Heart left ventricle (tissue), 16 donors: Measurements from ENCODE around the gene USP17L18. TPM values are rescaled to one million over a fixed set of nuclear protein-coding genes. Genes with fewer than 3 reads are reported as not detected.
"Not testable (repeated sequence)": the region's sequence is repeated elsewhere in the genome, so short reads cannot be mapped to it uniquely, and the experiment has no call there.

Experiments used
- ATAC-seq, 4 donors: fragments of 200-7000 bp; cut with Tn5 transposase; one replicate each; pipeline ENCODE4 v1.9.1; 2020 to 2022; ENCODE audit warnings: moderate library complexity in 4 of 4, mild to moderate bottlenecking in 3 of 4, moderate number of reproducible peaks in 1 of 4
- DNase-seq, 5 donors: peaks; one replicate each; pipeline ENCODE4 v3.0.0-alpha.2; 2020
- H3K27ac ChIP-seq, 12 donors: fragments of 200-600 bp; sonication (generic) in 4 of 12; one replicate each; pipeline versions ENCODE4 v1.5.0 to v1.8.0; 2016 to 2022; ENCODE audit warnings: mild to moderate bottlenecking in 2 of 12
- H3K27me3 ChIP-seq, 9 donors: fragments of 200-600 bp; sonication (generic) in 2 of 9; one replicate each; pipeline versions ENCODE4 v1.5.1 to v1.8.0; 2016 to 2022; ENCODE audit warnings: mild to moderate bottlenecking in 3 of 9
- H3K36me3 ChIP-seq, 9 donors: fragments of 200-600 bp; sonication (generic) in 2 of 9; one replicate each; pipeline versions ENCODE4 v1.5.0 to v1.8.0; 2018 to 2022; ENCODE audit warnings: mild to moderate bottlenecking in 2 of 9
- H3K4me1 ChIP-seq, 12 donors: fragments of 200-600 bp; sonication (generic) in 4 of 12; one replicate each; pipeline versions ENCODE4 v1.5.0 to v1.8.0; 2016 to 2022; ENCODE audit warnings: mild to moderate bottlenecking in 3 of 12
- H3K4me3 ChIP-seq, 12 donors: fragments of 200-600 bp; sonication (generic) in 4 of 12; one replicate each; pipeline versions ENCODE4 v1.5.0 to v1.8.0; 2017 to 2022; ENCODE audit warnings: mild to moderate bottlenecking in 9 of 12, moderate library complexity in 4 of 12
- H3K9me3 ChIP-seq, 12 donors: fragments of 200-600 bp; sonication (generic) in 4 of 12; one replicate each; pipeline versions ENCODE4 v1.5.0 to v1.8.0; 2016 to 2022; ENCODE audit warnings: mild to moderate bottlenecking in 1 of 12
- WGBS, 4 donors: extraction: QIAGEN DNeasy Blood & Tissue Kit in 2 of 4; methylation state at CpG; one replicate each; pipeline versions ENCODE4 v1.1.5 to v1.1.7; 2013 to 2018; 5-methylcytosine and 5-hydroxymethylcytosine counted together
- intact Hi-C, 10 donors: fragments of 100-400 bp; cut with DNase I; formaldehyde crosslinking; loops; one replicate each; pipeline versions ENCODE4 v1.11.1 to v1.14.2; 2022
- polyA plus RNA-seq, 2 donors: library from polyadenylated mRNA; stranded (reverse); fragments of 200-250 nt; gene quantifications; one replicate each; pipeline ENCODE4 v1.2.3, GENCODE V29; 2013
- total RNA-seq, 9 donors: library from RNA; depleted of rRNA in 2 of 9; stranded (reverse); fragments of >200 nt in 2 of 9; fragmentation: NEBNext Ultra II Directional in 3 of 9; extraction: Animal tissue kit (Norgen Biotek cat#: 25700) in 3 of 9; gene quantifications; one replicate each; pipeline versions ENCODE4 v1.1.0 to v1.2.4, GENCODE V29; 2016 to 2023
- donor health status: ischemic (EF 13 %, LVEDD 7.1; RV severe dilation, severe dysfunction).
- donor health status: healthy with polysubstance abuse.
- donor health status: DM: no; HTN: yes; CAD: no.
- donor health status: DM: no; HTN: no; CAD: no.
- donor health status: ischemic (EF 25% LVEDD 6.9; RV normal size, moderate dysfunction).
- donor health status: ischemic (EF 25% LVEDD 5.7; RV mildly dilated, moderate dysfunction).
- donor health status: healthy.
- donor health status: DM: yes; HTN: yes; CAD: no.
- donor health status: ischemic (EF 35%, LVEDD 5.7; RV mildly dilated, moderate dysfunction).
- donor health status: nonischemic (EF 11% LVEDD 7.7; RV severe dilation, severe dysfunction).
- donor health status: DM: yes; HTN: yes; CAD: no.
- donor health status: PGD.
- donor health status: ischemic (EF 29% LVEDD 5.4; RV normal size, mild dysfunction).
- donor health status: nonischemic (EF 23%, LVEDD 6.1; RV moderate dilation, normal function).

The USP17L18 gene
- total and polyA plus RNA-seq, 11 donors = not detected

DNA sequence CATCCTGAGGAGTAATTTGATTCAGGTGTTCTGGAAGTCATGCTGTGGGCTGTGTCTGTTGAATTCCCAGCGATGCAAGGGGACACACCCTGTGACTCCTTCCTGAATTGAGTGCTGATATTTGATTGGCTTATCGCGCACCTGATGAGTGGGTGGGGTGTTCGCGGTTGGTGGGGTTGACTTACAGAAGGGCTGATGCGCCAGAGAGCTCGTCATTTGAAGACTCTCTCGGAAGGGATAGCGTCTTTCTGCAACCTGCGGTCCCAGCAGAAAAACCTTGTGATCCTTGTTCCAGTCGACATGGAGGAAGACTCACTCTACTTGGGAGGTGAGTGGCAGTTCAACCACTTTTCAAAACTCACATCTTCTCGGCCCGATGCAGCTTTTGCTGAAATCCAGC lies 4.6 kb downstream of the USP17L18 start, which contains the start of gene USP17L19:
Gene USP17L19, plus strand, starts transcription at position 301 of the 400 bp plus-strand sequence. Its CDS starts 0 bp downstream, at position 301.
- H3K4me1 ChIP-seq, intact Hi-C loops, H3K9me3 ChIP-seq, DNase-seq, H3K36me3 ChIP-seq, H3K27ac ChIP-seq, ATAC-seq, H3K4me3 ChIP-seq, H3K27me3 ChIP-seq: not testable (repeated sequence)
- WGBS, 4 donors = no CpG with 5 or more reads among the region's 13 CpGs

DNA sequence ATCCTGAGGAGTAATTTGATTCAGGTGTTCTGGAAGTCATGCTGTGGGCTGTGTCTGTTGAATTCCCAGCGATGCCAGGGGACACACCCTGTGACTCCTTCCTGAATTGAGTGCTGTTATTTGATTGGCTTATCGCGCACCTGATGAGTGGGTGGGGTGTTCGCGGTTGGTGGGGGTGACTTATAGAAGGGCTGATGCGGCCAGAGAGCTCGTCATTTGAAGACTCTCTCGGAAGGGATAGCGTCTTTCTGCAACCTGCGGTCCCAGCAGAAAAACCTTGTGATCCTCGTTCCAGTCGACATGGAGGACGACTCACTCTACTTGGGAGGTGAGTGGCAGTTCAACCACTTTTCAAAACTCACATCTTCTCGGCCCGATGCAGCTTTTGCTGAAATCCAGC lies 9.4 kb downstream of the USP17L18 start, which contains the start of gene USP17L20:
Gene USP17L20, plus strand, starts transcription at position 301 of the 400 bp plus-strand sequence. Its CDS starts 0 bp downstream, at position 301.
- H3K36me3 ChIP-seq, H3K9me3 ChIP-seq, H3K27me3 ChIP-seq, intact Hi-C loops, H3K27ac ChIP-seq, H3K4me1 ChIP-seq, DNase-seq, ATAC-seq, H3K4me3 ChIP-seq: not testable (repeated sequence)
- WGBS, 4 donors = no CpG with 5 or more reads among the region's 15 CpGs

DNA sequence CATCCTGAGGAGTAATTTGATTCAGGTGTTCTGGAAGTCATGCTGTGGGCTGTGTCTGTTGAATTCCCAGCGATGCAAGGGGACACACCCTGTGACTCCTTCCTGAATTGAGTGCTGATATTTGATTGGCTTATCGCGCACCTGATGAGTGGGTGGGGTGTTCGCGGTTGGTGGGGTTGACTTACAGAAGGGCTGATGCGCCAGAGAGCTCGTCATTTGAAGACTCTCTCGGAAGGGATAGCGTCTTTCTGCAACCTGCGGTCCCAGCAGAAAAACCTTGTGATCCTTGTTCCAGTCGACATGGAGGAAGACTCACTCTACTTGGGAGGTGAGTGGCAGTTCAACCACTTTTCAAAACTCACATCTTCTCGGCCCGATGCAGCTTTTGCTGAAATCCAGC lies 14.1 kb downstream of the USP17L18 start, which contains the start of gene USP17L21:
Gene USP17L21, plus strand, starts transcription at position 301 of the 400 bp plus-strand sequence. Its CDS starts 0 bp downstream, at position 301.
- H3K4me3 ChIP-seq, H3K36me3 ChIP-seq, DNase-seq, ATAC-seq, H3K9me3 ChIP-seq, H3K27ac ChIP-seq, intact Hi-C loops, H3K4me1 ChIP-seq, H3K27me3 ChIP-seq: not testable (repeated sequence)
- no CpG with 5 or more reads among the region's 13 CpGs for WGBS, 4 donors

DNA sequence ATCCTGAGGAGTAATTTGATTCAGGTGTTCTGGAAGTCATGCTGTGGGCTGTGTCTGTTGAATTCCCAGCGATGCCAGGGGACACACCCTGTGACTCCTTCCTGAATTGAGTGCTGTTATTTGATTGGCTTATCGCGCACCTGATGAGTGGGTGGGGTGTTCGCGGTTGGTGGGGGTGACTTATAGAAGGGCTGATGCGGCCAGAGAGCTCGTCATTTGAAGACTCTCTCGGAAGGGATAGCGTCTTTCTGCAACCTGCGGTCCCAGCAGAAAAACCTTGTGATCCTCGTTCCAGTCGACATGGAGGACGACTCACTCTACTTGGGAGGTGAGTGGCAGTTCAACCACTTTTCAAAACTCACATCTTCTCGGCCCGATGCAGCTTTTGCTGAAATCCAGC lies 18.9 kb downstream of the USP17L18 start, which contains the start of gene USP17L22:
Gene USP17L22, plus strand, starts transcription at position 301 of the 400 bp plus-strand sequence. Its CDS starts 0 bp downstream, at position 301.
- H3K27me3 ChIP-seq, H3K4me1 ChIP-seq, H3K4me3 ChIP-seq, H3K36me3 ChIP-seq, H3K9me3 ChIP-seq, intact Hi-C loops, H3K27ac ChIP-seq, ATAC-seq, DNase-seq: not testable (repeated sequence)
- no CpG with 5 or more reads among the region's 15 CpGs for WGBS, 4 donors

DNA sequence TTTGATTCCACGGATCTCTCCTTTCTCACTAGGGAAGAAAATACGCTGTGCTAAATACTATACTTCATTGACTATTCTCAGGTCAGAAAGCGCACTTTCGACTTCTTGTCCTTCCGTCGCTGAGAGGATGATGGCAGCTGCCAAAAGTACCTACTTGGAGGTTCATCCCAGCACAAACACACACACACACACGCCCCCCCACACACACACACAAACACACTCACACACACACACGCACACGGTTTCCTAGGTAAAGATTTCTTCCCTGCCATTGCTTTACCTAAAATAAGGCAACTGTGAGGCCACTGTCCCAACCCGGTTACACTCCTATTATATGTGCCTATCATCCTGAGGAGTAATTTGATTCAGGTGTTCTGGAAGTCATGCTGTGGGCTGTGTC lies 23.3 kb downstream of the USP17L18 start:
- H3K4me3 ChIP-seq, ATAC-seq, H3K36me3 ChIP-seq, H3K27me3 ChIP-seq, H3K4me1 ChIP-seq, H3K27ac ChIP-seq, H3K9me3 ChIP-seq, intact Hi-C loops: not testable (repeated sequence)
- WGBS, 4 donors = 82 to 85% (median 84%) methylated on average over 5 to 8 of the region's 10 CpGs
- peak in 4 of 5 donors; percentile 6 to 73 (median 50) for DNase-seq

Other genes with a start within 250 kb of the USP17L18 start
- gene FAM90A26, start 78.2 kb upstream of the USP17L18 start, total RNA-seq = not detected
- gene FAM90A26, start 78.2 kb upstream of the USP17L18 start, polyA plus RNA-seq = not detected
- gene USP17L10, start 38.0 kb upstream of the USP17L18 start, total RNA-seq = not detected
- gene USP17L10, start 38.0 kb upstream of the USP17L18 start, polyA plus RNA-seq = not detected
- not detected for gene USP17L11, start 33.2 kb upstream of the USP17L18 start, total RNA-seq
- not detected for gene USP17L11, start 33.2 kb upstream of the USP17L18 start, polyA plus RNA-seq
- gene USP17L12, start 28.5 kb upstream of the USP17L18 start, total RNA-seq = not detected
- not detected for gene USP17L12, start 28.5 kb upstream of the USP17L18 start, polyA plus RNA-seq
- not detected for gene USP17L13, start 23.7 kb upstream of the USP17L18 start, total RNA-seq
- not detected for gene USP17L13, start 23.7 kb upstream of the USP17L18 start, polyA plus RNA-seq
- not detected for gene USP17L15, start 14.2 kb upstream of the USP17L18 start, total RNA-seq
- not detected for gene USP17L15, start 14.2 kb upstream of the USP17L18 start, polyA plus RNA-seq
- not detected for gene USP17L17, start 4.8 kb upstream of the USP17L18 start, total RNA-seq
- not detected for gene USP17L17, start 4.8 kb upstream of the USP17L18 start, polyA plus RNA-seq
- not detected for gene USP17L19, start 4.7 kb downstream of the USP17L18 start, total RNA-seq
- gene USP17L19, start 4.7 kb downstream of the USP17L18 start, polyA plus RNA-seq = not detected
- not detected for gene USP17L20, start 9.5 kb downstream of the USP17L18 start, total RNA-seq
- not detected for gene USP17L20, start 9.5 kb downstream of the USP17L18 start, polyA plus RNA-seq
- not detected for gene USP17L21, start 14.2 kb downstream of the USP17L18 start, total RNA-seq
- not detected for gene USP17L21, start 14.2 kb downstream of the USP17L18 start, polyA plus RNA-seq
- not detected for gene USP17L22, start 19.0 kb downstream of the USP17L18 start, total RNA-seq
- not detected for gene USP17L22, start 19.0 kb downstream of the USP17L18 start, polyA plus RNA-seq
- gene USP17L24, start 76.5 kb downstream of the USP17L18 start, total RNA-seq = not detected
- not detected for gene USP17L24, start 76.5 kb downstream of the USP17L18 start, polyA plus RNA-seq
- not detected for gene USP17L25, start 81.3 kb downstream of the USP17L18 start, total RNA-seq
- not detected for gene USP17L25, start 81.3 kb downstream of the USP17L18 start, polyA plus RNA-seq
- gene USP17L26, start 86.0 kb downstream of the USP17L18 start, total RNA-seq = not detected
- not detected for gene USP17L26, start 86.0 kb downstream of the USP17L18 start, polyA plus RNA-seq
- not detected for gene USP17L5, start 90.8 kb downstream of the USP17L18 start, total RNA-seq
- gene USP17L5, start 90.8 kb downstream of the USP17L18 start, polyA plus RNA-seq = not detected
- gene USP17L27, start 95.5 kb downstream of the USP17L18 start, total RNA-seq = not detected
- not detected for gene USP17L27, start 95.5 kb downstream of the USP17L18 start, polyA plus RNA-seq
- not detected for gene USP17L28, start 100.3 kb downstream of the USP17L18 start, total RNA-seq
- not detected for gene USP17L28, start 100.3 kb downstream of the USP17L18 start, polyA plus RNA-seq
- not detected for gene USP17L29, start 105.0 kb downstream of the USP17L18 start, total RNA-seq
- not detected for gene USP17L29, start 105.0 kb downstream of the USP17L18 start, polyA plus RNA-seq
- gene USP17L30, start 114.5 kb downstream of the USP17L18 start, total RNA-seq = not detected
- gene USP17L30, start 114.5 kb downstream of the USP17L18 start, polyA plus RNA-seq = not detected
- gene DEFB131A, start 195.8 kb downstream of the USP17L18 start, total RNA-seq = not detected
- gene DEFB131A, start 195.8 kb downstream of the USP17L18 start, polyA plus RNA-seq = not detected